ENCODE results near the gene KRTAP5-1. TPM values are rescaled to one million over a fixed set of nuclear protein-coding genes. Genes with fewer than 3 reads are reported as not detected.

KRTAP5-1 gene
- total RNA-seq, 1 experiment from 2014 or later, result not detected

DNA sequence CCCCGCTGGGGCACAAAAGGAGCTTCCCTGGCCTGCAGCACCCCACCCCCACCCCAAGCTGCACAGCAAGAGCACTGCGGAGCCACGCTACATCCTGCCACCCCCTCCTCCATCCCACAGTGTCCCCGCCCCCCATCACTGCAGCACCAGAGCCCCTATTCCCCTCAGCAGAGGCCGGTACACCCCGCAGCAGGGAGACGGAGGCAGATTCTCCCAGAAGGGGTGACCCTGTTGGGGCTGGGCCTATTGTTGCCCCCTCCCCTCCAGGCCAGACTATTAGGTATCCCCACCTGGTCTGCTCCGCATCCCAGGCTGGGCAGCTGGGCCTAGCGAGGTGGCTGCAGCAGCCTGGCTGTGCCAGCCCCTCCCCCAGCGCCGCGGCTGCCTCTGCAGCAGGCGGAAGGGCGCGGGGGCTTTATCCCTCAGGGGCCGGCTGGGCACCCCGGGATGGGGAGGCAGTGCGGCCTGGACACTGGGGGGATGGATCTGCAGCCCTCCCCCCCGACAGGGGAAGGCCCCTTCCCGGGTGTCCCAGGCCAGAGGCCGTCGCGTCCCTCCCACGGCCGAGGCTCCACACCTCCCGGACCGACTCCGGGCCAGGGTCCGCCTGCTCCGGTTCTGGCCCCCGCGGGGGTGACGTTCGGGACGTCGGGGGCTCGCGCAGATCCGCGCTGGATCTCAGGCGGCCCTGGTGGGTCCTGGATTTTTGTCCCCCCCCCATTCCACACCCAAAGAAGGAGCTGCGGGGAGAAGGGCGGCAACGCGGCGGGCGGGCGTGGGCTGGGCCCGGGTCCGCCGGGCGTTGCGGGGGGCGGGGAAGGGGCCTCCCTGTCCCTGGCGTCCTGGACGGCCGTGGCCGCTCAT is 14.0 kb downstream of the KRTAP5-1 start:
- Histone ChIP-seq H3K4me1 (no peaks in the 10 kb centered on the region; the same call in 1 of the 2 replicates), H3K27me3 (peaks cover 17% of the 10 kb centered on the region)

DNA sequence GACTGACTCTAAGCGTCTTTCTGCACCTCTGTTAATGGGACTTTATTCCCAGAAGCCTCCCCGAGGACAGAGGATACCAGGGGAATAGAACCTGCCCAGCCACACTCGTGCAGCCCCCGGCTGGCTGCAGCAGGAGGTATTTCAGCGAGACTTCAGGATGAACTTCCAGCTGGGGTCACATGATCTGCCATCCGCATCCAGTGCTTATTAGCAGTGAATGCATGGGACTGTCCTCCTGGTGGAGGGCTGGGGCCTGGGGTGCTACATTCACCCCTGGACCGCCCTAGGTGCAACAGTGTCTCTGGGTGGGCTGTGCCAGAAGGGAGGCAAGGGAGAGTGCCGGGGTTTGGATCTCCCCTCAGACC is 14.6 kb downstream of the KRTAP5-1 start:
- peaks cover 17% of the 10 kb centered on the region for H3K27me3 ChIP-seq
- H3K9me3 ChIP-seq (replicated peaks), result no peaks in the 10 kb centered on the region
- no peak for DNase-seq
- H3K27ac ChIP-seq, result no peak overlapping the region
- no peak overlapping the region for H3K4me3 ChIP-seq
- H3K4me1 ChIP-seq, result no peaks in the 10 kb centered on the region; the same call in 1 of the 2 replicates
- no peaks in the 10 kb centered on the region for H3K36me3 ChIP-seq

More for the DNA sequence above, 14.0 kb downstream of the KRTAP5-1 start:
- Histone ChIP-seq H3K27ac (no peak overlapping the region), H3K9me3 (replicated peaks) (no peaks in the 10 kb centered on the region), H3K4me3 (peak overlapping the region; percentile 60), H3K36me3 (no peaks in the 10 kb centered on the region)
- DNase-seq, result no peak

DNA sequence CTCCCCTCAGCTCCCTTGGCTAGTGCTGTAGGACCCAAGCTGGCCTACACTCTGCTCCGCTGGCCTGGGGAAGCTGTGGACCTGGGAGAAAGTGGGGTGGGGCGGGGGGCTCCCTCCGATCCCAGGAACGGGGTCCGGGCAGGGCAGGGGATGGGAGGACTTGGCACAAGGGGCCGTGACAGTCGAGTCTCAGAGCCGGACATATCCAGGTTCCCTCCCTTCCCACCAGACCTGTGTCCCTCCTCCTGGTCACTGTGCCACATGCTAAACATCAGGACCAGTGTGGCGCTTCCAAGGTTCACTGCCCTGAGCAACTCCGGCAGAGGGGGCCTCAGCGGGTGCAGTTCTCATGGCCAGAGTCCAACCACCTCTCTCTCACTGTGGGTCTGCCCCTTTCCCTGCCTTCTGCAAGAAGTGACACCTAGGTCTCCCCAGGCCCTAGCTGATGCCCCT is 15.1 kb downstream of the KRTAP5-1 start:
- Histone ChIP-seq H3K27ac (no peak overlapping the region), H3K4me3 (no peak overlapping the region), H3K4me1 (peaks cover 3% of the 10 kb centered on the region; the same call in 1 of the 2 replicates), H3K27me3 (peaks cover 17% of the 10 kb centered on the region), H3K36me3 (no peaks in the 10 kb centered on the region), H3K9me3 (replicated peaks) (no peaks in the 10 kb centered on the region)
- DNase-seq, result no peak

DNA sequence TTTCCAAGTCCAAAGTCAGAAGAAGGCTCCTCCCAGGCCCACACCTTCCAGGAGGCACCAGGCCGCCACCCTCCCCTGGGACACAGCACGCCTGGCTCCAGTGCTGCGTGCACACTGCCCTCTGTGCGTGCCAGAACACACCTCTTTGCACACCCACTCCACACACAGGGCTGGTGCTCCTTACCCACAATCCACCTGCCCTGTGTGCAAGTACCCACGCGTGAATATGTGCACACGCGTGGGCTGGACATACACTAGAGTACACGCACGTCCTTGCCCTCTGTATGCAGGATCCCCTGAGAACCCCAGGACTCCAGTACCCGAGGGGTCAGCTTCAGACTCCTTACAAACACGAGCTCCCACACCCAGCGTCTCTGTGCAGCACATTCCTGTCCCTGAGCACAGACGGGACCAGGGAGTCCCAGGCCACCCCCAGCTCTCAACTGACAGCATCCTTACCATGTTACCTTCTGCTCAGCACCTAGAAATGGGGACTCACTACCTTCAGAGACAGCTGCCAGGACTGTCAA is 15.8 kb downstream of the KRTAP5-1 start:
- H3K9me3 ChIP-seq (replicated peaks), result no peaks in the 10 kb centered on the region
- H3K4me1 ChIP-seq, result peaks cover 10% of the 10 kb centered on the region
- no peak overlapping the region for H3K4me3 ChIP-seq
- peaks cover 13% of the 10 kb centered on the region; the same call in 1 of the 2 replicates for H3K27me3 ChIP-seq
- DNase-seq, result no peak
- H3K27ac ChIP-seq, result no peak overlapping the region
- no peaks in the 10 kb centered on the region for H3K36me3 ChIP-seq

DNA sequence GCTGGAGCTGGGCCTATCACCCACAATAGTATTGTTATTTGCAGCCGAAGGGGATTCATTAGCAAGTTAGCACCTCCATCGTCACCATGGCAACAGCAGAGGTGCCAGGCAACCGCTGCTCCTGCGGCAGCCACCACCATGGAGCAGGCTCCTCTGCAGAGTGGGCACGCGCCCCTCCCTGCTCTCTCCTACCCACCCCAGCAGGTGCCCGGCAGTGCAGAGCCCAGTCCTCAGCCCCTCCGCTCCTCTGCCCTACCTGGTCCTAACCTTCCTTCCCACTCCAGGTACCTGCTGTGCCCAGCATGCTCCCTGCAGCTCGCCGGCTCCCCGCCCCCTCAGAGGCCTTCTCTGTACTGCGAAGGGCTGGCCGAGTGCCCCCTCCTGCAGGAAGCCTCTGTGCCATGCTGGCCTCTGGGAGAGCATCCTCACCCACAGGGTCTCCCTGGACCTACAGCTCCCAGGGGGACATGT is 16.6 kb downstream of the KRTAP5-1 start:
- H3K4me3 ChIP-seq, result no peak overlapping the region
- no peak overlapping the region for H3K27ac ChIP-seq
- no peaks in the 10 kb centered on the region for H3K9me3 ChIP-seq (replicated peaks)
- H3K36me3 ChIP-seq, result no peaks in the 10 kb centered on the region
- no peak for DNase-seq
- peaks cover 15% of the 10 kb centered on the region for H3K4me1 ChIP-seq
- H3K27me3 ChIP-seq, result peaks cover 5% of the 10 kb centered on the region; the same call in 1 of the 2 replicates

DNA sequence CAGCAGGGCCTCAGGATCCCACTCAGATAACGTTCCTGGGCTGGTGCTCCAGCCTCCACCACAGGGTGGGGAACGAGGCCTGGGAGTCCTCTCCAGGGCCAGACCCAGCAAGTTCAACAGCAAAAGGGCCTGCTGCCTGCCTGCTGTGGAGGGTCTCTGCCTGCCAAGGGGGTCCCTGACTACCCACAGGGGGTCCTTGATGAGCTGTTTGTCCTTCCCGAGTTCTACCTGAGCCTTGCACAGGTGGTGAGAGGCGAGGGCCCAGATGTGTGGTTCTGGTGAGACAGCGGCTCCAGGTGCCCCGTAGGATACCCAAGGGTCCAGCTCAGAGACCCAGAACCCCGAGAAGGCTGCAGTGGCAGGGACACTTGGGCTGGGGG is 17.4 kb downstream of the KRTAP5-1 start:
- no peaks in the 10 kb centered on the region for H3K27me3 ChIP-seq
- H3K4me1 ChIP-seq, result peaks cover 15% of the 10 kb centered on the region
- no peak overlapping the region for H3K27ac ChIP-seq
- no peaks in the 10 kb centered on the region for H3K9me3 ChIP-seq (replicated peaks)
- DNase-seq, result no peak
- no peaks in the 10 kb centered on the region for H3K36me3 ChIP-seq
- H3K4me3 ChIP-seq, result no peak overlapping the region

DNA sequence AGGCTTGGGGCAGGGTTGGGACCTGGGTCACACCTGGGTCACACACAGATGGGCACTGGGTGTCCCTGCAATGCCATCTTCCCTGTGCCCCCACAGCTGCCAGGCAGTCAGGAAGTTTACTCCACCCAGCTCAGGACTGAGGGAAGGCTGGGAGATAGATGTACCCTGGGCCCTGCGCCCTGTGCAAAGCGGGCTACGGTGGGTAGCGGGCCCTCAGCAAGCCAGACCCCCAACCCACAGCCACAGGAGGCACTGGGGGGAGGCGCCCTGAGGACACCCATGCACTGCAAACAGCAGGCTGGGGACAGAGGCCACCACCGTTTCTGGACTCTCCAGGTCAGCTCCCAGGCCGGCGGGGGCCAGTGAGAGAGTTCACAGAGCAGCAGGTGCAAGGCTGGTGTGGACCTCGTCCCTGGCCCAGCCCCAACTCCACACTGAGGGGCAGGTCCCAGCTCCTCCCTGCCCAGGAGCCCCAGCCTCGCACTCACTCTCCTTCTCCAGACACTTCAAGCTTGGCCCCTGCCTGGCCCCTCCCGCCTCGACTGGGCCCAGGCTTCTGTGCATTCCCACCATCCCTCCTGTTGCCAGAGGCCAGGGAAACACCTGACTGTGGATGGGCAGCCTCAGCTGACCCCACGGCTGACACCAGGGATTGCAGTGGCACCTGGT is 17.9 kb downstream of the KRTAP5-1 start:
- Histone ChIP-seq H3K27me3 (no peaks in the 10 kb centered on the region), H3K9me3 (replicated peaks) (no peaks in the 10 kb centered on the region), H3K36me3 (no peaks in the 10 kb centered on the region), H3K4me1 (peaks cover 15% of the 10 kb centered on the region), H3K27ac (no peak overlapping the region), H3K4me3 (no peak overlapping the region)
- no peak for DNase-seq

DNA sequence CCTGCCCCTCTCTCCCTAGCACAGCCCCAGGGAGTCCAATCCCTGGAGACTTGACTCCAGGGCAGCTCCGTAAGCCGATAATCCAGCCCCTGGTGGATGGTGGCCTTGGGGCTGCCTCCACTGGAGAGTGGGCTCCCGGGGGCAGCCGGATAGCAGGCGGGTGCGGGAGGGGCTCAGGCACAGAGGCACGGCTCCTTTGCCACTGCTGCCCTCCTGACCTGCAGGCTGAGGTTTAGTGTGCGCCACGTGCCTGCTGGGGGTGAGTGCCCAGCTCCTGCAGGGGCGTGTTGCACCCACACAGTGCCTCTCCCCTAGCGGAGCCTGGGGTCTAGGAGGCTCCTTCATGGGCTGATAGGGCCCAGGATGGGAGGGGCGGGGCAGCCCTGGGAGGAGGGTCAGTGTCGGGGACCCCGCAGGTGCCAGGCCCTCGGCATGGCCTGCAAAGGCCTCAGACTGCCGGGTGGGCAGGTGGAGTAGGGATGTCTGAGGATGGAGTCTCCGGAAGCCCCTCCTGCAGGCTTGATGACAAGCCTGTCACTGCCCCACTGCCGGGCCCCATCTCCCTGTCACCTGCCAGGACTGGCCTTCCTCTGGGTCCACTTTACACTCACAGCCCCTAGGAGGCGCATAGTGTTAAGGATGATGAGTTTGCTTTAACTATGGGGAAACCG is 18.6 kb downstream of the KRTAP5-1 start:
- no peak for DNase-seq
- Histone ChIP-seq H3K9me3 (replicated peaks) (no peaks in the 10 kb centered on the region), H3K4me3 (no peak overlapping the region), H3K36me3 (no peaks in the 10 kb centered on the region), H3K27ac (no peak overlapping the region), H3K4me1 (peaks cover 15% of the 10 kb centered on the region), H3K27me3 (no peaks in the 10 kb centered on the region)

DNA sequence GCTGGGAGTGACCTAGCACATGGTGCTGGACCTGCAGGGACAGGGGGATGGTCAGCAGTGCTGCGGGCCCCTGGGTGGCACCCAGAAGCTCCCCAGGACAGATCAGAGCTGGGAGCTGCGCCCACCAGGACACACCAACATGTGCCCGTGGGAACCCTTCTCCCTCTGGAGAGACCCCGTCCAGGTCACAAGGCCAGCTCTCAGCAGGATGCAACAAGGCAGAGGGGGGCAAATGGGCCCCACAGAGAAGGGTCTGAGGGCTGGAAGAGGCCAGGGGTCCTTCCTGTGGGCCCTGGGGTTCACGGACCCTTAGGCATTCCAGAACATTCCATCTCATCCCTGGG is 19.2 kb downstream of the KRTAP5-1 start:
- no peak overlapping the region for H3K27ac ChIP-seq
- DNase-seq, result no peak
- no peaks in the 10 kb centered on the region for H3K36me3 ChIP-seq
- no peaks in the 10 kb centered on the region for H3K27me3 ChIP-seq
- no peak overlapping the region for H3K4me3 ChIP-seq
- H3K9me3 ChIP-seq (replicated peaks), result no peaks in the 10 kb centered on the region
- peaks cover 15% of the 10 kb centered on the region for H3K4me1 ChIP-seq

DNA sequence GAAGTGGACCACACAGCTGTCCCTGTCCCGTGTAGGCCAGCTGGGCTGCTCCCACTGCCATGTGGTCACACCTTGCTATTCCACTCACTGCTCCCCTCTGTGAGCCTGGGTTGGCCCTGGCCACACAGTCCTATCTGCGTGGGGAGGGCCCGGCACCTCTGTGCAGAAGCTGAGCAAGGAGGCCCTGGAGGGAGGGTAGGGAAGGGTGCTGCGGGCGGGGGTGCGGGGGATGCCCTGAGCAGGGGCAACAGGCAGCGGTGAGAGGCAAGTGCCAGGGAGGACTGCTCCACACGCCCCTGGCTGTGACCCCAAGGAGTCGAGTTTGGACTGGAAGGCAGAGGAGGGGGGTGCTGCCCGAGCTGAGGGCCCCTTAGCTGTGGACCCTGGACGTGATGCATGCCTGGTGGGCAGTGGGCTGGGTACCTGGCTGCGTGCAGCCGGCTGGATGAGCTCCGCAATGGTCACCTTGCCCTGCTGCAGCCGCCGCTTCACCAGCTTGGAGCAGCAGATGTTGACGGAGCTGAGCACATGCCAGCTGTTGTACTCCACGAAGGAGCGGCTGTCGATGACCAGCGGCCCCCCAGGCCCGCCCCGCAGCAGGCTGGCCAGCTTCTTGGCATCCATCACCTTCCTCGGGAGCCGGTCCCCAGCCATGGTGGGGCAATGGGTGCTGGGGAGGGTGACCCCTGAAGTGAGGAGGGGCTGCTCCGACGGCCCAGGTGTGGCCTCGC is 19.7 kb downstream of the KRTAP5-1 start:
- no peak overlapping the region for H3K4me3 ChIP-seq
- DNase-seq, result peak in 1 of 2 experiments; percentile 38
- H3K27me3 ChIP-seq, result no peaks in the 10 kb centered on the region
- H3K27ac ChIP-seq, result no peak overlapping the region
- H3K36me3 ChIP-seq, result no peaks in the 10 kb centered on the region
- H3K4me1 ChIP-seq, result peaks cover 15% of the 10 kb centered on the region
- H3K9me3 ChIP-seq (replicated peaks), result no peaks in the 10 kb centered on the region

DNA sequence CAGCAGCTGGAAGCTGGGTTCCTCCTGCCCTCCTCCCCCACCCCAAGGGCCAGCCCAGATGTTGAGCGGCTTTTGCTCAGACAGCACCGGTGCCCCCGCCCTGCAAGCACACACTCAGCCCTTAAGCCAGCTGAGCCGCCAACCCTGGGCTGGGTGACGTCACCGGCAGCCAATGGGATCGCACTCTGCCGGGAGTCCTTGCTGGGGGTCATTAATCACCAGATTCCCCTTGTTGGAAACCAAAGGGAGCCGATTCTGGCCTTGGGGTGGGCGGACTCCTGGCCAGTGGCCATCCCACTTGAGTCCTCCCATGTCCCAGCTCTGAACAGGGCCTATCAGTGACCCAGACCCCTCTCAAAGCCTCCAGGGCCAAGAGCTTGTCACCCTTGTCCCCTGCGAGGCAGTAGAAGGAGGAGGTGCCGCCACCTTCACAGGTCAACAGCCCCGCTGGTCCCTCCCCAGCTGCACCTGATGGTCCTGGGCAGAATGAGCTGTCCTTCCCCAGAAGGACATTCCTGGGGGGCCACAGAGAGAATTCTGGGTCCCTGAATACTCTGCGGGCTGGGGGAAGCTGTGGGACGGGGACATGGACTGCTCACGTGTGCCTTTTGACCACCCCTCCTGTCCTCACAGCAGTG is 20.4 kb downstream of the KRTAP5-1 start:
- peaks cover 15% of the 10 kb centered on the region for H3K4me1 ChIP-seq
- H3K27ac ChIP-seq, result no peak overlapping the region
- H3K27me3 ChIP-seq, result no peaks in the 10 kb centered on the region
- no peaks in the 10 kb centered on the region for H3K36me3 ChIP-seq
- no peak overlapping the region for H3K4me3 ChIP-seq
- peak; percentile 88 to 89 for DNase-seq
- H3K9me3 ChIP-seq (replicated peaks), result no peaks in the 10 kb centered on the region

DNA sequence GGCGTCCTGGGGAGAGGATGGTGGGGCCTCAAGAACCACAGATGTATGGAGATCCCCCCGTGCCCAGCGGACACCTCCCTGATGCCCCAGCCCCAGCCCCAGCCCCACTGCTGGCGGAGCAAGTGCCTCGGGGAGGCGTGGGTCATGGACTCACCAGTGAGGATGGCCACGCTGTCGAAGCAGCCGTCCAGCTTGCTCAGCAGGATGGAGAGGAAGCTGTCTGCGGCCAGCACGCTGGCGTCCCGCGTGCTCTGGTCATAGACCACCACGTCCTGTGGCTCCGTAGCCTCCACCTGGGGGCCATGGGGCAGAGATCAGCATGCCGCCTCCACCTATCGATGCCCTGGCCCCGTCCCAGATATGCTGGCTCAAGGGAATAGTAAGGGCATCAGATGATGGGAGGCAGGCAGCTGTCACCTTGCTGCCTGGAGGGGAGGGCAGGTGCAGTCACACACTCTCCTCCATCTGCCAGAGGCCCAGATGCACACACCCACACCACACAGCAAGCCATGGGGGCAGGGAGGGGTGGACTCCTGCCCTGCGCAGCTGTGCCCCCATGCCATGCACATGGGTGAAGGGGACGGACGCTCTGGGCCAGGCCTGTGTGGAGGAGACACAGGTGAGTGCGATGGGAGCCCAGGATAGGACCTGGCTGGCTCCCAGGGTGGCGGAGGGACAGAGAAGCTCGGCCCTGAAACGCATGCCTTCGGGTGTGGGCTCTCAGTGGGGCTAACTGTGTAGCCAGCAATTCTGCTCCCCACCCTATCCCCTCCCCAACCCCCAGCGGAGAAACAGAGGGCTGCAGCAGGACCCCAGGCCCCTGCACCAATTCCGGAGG is 21.2 kb downstream of the KRTAP5-1 start:
- Histone ChIP-seq H3K27me3 (no peaks in the 10 kb centered on the region), H3K36me3 (no peaks in the 10 kb centered on the region), H3K27ac (no peak overlapping the region), H3K4me1 (peaks cover 18% of the 10 kb centered on the region), H3K9me3 (replicated peaks) (no peaks in the 10 kb centered on the region), H3K4me3 (no peak overlapping the region)
- DNase-seq, result no peak

DNA sequence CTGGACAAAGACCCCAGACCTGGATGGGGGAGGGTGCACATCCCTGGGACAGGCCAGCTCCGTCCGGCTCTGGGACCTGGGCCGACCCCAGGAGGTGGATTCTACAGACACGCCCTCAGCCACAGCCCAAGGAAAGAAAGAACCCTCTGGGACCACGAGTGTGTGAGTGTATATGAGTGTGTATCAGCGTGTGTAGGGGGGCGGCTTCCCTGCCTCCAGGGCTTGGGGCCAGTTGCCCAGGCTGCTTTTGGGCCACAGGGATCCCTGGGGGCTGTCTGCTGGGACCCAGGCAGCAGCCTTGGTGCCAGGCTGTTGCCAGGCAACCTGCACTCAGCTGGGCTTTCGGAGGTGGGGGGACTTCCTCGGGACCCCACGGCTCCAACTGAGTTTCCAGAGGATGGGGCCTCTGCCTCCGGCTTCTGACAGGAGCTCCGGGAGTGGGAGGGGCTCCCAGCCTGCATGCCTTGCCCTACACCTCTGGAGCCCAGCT is 21.9 kb downstream of the KRTAP5-1 start:
- Histone ChIP-seq H3K4me3 (no peak overlapping the region), H3K36me3 (no peaks in the 10 kb centered on the region)
- DNase-seq, result no peak

More for the DNA sequence above, 21.9 kb downstream of the KRTAP5-1 start:
- no peaks in the 10 kb centered on the region for H3K9me3 ChIP-seq (replicated peaks)
- H3K27me3 ChIP-seq, result no peaks in the 10 kb centered on the region
- H3K27ac ChIP-seq, result no peak overlapping the region
- peaks cover 21% of the 10 kb centered on the region for H3K4me1 ChIP-seq
